OCI-LY7 (cell line): ENCODE data around the gene LY6G6F.

ENCODE experiments used
- CTCF ChIP-seq: fragments of 200-600 bp; sonication (generic); conservative IDR thresholded peaks from 2 replicates; pipeline ENCODE4 v1.5.1; 2014; ENCODE audit warnings: mild to moderate bottlenecking, antibody characterized with exemption, low read length, moderate library complexity, mixed read lengths
- EZH2phosphoT487 ChIP-seq: fragments of 200-600 bp; sonication (generic); IDR thresholded peaks from 2 replicates; pipeline ENCODE4 v1.6.1; 2018; ENCODE audit warnings: low read depth, borderline replicate concordance, mild to moderate bottlenecking, mixed run types, antibody characterized with exemption, low read length, moderate library complexity, mixed read lengths

GRCh38 chr6:31689249-31690110 lies 17.2 kb upstream of the LY6G6F start:
- peak; percentile 73 for TF ChIP-seq CTCF
- no peak for TF ChIP-seq EZH2phosphoT487
